Right lung (tissue), 10 donors: ENCODE data around the gene HSFX2. TPM values are rescaled to one million over a fixed set of nuclear protein-coding genes. Genes with fewer than 3 reads are reported as not detected.
"Not testable (repeated sequence)": the region's sequence is repeated elsewhere in the genome, so short reads cannot be mapped to it uniquely, and the experiment has no call there.

Experiments used
- DNase-seq, 2 donors: peaks; one replicate each; pipeline ENCODE4 v3.0.0-alpha.2; 2013
- long read RNA-seq, 8 donors: transcript quantifications; one replicate each; lab custom pipeline, GENCODE V29; 2026
- polyA plus RNA-seq, 5 donors: library from polyadenylated mRNA; unstranded; fragments of 120-200 nt; gene quantifications; one replicate each; pipeline versions ENCODE4 v1.2.1 to v1.2.3, GENCODE V29; 2013; ENCODE audit warnings: inconsistent platforms in 1 of 5, low replicate concordance in 1 of 5; ENCODE audit not compliant: insufficient read length in 5 of 5, insufficient read depth in 1 of 5

Gene HSFX2, protein sequence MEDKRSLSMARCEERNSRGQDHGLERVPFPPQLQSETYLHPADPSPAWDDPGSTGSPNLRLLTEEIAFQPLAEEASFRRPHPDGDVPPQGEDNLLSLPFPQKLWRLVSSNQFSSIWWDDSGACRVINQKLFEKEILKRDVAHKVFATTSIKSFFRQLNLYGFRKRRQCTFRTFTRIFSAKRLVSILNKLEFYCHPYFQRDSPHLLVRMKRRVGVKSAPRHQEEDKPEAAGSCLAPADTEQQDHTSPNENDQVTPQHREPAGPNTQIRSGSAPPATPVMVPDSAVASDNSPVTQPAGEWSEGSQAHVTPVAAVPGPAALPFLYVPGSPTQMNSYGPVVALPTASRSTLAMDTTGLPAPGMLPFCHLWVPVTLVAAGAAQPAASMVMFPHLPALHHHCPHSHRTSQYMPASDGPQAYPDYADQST
- polyA plus RNA-seq, result 1 to 10 TPM in 1 of 5 donors, under 1 TPM in 1, not detected in 3; 0.80 to 1.1 TPM
- long read RNA-seq, donor 1, result 0 reads
- long read RNA-seq, donor 2, result 0 reads
- long read RNA-seq, donor 3, result 0 reads
- long read RNA-seq, donor 4, result 0 reads
- long read RNA-seq, donor 5, result 0 reads
- long read RNA-seq, donor 6, result 0 reads
- long read RNA-seq, donor 7, partial matches to known transcripts, result 0 of 1 reads
- long read RNA-seq, donor 7, other reads (novel, unspliced or antisense), result 0 of 1 reads
- long read RNA-seq, donor 8, result 0 reads

DNA sequence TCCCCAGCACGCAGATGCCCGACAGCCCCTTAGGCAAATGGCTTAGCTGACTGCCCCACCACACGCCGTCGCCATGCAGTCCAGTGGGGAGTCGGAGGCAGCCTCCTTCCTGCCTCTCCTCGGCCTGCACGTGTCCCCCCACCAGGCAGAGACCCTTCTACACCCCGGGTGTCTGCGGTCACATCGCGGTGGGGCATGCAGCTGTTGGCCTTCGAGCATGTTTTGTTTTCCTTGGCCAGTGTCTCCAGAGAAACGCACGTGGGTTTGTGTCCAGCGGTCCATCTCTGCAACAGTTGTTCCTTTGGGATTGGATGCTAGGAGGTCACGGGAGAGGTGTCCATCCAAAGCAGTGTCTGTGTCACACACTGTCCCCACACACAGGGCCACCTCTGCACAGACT lies at the start of gene HSFX2:
Gene HSFX2 (minus strand): TSS at position 101 of the 400 bp plus-strand sequence. CDS start 614 bp downstream, outside the sequence.
- DNase-seq, result not testable (repeated sequence)

DNA sequence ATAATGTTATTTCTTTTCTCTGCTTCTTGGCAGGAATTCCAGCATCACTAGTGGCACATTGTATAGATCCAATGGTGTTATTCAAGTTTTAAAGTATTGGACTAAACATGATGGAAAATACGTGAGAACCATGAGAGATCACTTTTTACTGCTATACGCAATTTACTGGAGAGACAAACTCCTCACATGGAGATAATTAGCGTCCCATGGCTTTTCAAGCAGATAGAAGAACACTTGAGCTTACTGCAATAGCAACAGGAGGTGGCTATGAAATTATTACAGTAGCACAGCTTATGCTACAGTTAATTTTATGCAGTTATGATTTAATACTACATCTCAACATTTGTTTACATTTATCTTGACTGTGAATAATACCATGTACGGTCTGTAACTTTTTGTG lies 48.4 kb upstream of the HSFX2 start:
- no peak for DNase-seq

DNA sequence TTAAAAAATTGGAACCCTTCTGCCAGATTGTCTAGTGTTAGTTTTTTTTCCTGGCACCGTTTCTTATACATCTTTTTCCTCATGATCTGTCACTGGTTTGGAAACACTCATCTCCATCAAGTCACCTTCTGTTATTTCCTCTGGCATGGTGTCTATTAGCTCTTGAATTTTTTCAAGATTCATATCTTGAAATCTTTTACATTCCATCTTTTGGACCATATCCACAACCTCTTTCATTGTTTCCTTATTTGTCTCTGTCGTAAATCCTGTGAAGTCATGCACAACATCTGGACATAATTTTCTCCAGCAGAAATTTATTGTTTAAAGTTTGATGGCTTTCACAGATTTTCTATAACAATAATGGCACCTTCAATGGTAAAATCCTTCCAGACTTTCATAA lies 46.7 kb upstream of the HSFX2 start:
- no peak for DNase-seq

DNA sequence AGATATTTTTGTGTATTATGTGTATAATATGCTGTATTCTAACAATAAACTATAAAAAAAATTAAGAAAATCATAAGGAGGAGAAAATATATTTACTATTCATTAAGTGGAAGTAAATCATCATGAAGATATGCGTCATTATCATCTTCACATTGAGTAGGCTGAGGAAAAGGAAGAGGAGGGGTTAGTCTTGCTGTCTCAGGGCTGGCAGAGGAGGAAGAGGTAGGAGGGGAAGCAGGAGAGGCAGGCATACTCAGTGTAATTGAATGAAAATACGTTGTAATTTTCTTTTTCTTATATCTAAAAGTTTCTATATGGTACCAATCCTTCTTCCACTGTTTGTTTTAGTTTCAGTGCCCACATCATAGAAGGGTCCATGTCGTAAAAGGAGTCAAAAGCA lies 46.3 kb upstream of the HSFX2 start:
- no peak for DNase-seq

DNA sequence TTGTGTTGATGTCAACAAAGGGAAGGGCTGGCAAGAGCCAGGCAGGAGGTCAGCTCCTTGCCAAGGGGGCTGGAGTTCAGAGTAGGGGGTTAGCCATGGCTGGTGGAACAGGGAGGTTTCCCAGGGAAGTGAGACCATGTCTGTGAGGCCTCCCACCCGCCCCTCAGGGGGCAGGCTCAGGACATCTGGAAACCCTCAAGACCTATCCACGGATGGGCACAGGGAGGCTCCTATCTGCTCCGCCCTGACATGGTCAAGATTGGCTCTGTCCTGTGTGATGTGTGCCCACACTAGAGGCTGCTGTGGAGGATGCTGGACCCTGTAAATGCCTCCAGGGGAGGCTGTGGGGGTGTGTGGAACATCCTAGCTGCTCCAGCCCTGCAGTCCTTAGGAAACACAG lies 44.5 kb upstream of the HSFX2 start:
- DNase-seq, result no peak

DNA sequence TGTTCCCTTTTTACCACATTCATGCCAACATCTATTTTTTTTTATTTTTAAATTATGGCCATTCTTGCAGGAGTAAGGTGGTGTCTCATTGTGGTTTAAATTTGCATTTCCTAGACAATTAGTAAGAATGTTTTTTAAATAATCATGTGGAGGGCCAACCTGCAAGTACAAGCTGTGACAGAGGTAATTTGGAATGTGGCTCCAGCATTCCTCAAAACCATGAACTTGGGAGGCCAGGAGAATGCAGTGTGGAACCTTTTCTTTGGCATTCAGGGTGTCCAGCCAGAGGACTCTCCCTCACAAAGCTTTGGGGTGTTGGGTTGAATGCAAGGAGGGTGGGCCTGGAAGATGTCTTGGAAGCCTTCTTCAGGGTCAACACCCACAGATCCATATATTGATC lies 43.7 kb upstream of the HSFX2 start:
- DNase-seq, result no peak

DNA sequence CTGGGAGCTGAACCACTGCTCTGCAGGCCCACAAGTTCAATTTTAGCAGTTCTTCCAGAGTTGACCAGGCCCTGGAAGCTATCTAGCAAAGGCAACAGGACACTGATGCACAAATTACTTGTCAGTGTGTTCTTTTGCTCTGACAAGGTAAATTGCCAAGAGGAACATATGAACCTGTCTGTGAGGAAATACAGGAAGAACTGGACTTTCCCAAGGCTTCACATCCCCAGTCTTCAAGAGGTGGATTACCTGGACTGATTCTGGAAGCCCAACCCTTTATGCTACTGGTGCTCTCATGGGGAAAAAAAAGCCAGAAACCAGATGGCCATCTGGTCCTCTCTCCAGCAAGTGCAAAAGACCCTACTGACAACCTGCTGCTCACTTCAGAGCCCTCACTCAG lies 38.4 kb upstream of the HSFX2 start:
- no peak for DNase-seq

DNA sequence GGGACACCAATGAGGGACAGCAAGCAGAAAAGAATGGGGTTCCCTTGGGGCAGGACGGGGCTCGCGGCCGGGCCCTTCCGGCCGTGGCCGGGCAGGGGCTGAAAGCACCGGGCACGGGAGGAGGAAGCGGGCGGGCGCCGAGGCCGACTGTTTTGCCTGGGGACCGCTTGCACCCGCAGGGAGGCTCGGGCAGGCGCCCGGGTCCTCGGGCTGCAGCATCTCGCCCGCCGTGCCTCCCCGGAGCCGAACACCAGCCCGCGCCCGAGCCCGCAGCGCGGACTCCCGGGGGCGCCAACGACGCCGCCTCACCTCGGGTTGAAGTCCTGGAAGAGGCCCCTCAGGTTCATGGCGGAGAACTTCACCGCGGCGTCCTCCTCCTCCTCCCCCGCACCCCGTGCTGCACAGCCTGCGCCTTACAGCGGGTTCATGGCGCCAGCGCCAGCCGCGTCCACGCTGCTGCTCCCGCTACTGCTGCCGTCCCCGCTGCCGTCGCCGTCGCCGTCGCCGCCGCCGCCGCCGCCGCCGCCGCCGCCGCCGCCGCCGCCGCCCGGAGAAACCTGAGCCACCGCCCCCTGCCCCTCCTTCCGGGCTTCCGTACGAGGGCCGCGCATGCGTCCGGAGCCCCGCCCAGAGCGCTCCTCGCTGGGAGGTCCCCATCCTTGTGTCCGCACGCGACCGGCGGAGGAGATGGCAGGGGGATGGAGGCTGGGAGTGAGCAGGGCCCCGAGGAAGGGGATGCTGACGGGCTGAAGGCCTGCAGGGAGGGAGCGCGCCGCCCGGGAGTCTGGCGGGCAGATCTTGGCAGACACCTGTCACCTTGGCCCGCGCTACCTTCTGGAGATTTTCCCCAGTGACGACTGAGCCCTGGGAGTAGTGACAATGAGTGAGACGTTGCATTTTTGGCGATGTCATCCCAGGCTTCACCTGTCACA lies 36.4 kb upstream of the HSFX2 start, which contains the start of gene TMEM185A:
Gene TMEM185A (minus strand): TSS at position 559 of the 932 bp plus-strand sequence. CDS start 212 bp downstream, at position 347.
- peak; percentile 37 to 39 for DNase-seq

DNA sequence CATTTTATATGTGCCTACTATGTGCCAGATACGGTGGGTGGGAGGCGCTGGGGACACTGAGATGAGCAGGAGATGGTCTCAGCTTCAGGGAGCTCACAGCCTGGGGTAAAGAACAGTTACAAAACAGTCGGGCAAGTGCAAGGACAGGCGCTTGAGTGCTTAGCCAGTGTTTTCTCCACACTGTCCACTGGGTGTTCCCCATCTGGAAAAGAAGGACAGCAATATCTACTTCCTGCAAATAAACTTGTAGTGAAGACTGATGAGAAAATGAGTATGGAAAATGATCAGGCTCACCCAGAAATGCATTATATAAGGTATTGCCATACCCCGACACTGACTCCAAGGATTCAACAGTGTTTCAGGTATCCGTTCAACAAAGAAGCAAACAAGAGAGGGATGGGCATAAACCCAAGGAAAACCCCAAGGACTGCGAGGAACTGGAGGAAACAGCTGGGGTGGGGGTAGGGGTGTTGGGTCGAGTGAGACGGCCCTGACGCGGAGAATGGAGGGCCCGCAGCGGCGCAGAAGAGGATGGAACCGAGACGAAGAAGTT lies 35.6 kb upstream of the HSFX2 start:
- peak in 1 of 2 donors; percentile 10 for DNase-seq

DNA sequence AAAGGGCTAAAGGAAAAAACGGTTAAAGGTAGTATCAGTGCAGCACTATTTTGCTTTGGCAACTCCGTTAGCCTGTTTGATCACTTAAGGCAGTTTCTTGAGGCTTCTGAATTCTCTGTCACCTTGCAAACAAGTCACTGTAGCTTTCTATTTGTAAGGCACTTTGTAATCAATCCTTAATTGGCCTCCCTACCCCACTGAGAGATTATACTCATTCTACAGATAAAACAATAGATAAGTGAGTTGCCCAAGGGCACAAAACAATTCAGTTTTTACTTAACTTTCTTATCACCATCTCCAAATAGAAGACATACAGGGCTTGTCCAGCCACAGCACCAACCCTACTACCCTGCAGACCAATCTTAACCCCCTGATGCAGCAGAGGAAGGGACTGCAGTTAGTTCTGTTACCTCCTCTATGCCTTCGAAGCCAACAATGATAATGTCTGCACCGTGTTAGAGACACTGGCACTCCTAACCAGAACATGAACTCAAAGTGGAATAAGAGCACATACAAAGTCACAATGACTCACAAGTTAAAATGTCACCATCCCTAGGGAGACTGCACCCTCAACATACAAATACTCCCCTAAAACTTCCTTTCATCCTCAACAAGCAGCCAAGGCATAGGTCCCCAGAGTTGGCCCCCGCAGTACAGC lies 34.7 kb upstream of the HSFX2 start:
- DNase-seq, result no peak

DNA sequence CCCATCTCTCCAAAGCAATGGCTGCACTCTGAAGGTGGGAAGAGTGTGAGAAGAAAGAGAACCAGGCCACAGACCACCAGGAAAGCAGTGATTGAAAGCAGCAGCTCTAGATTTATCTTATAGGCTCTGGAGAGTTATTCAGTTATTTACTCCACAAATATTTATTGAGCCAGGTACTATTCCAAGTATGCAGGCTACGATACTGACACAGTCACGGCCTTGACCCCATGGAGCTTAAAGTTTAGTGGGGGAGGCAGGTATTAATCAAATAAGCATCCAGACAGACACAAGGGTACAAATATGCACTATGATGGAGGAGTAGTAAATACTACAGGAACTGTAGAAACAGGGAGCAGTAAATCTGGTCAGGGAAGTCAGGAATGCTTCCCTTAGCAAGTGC lies 33.7 kb upstream of the HSFX2 start:
- no peak for DNase-seq

DNA sequence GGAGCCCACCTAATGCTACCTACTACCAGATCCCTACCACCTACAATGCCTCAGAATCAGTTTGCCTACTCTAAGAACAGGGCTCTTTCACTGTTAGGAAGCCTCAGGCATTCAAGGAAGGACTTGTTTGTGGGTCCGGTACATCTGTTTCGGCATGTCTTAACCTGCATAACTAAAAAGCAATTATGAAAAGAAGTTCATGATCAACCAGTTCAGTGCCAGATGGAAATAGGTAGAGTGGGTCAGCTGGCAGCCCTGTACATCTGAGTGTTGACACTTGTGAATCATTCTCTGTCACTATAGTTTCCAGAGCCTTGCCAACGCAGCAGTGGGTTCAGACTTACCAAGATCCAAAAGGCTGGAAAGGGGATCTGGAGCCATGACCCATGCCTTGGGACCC lies 33.2 kb upstream of the HSFX2 start:
- no peak for DNase-seq

DNA sequence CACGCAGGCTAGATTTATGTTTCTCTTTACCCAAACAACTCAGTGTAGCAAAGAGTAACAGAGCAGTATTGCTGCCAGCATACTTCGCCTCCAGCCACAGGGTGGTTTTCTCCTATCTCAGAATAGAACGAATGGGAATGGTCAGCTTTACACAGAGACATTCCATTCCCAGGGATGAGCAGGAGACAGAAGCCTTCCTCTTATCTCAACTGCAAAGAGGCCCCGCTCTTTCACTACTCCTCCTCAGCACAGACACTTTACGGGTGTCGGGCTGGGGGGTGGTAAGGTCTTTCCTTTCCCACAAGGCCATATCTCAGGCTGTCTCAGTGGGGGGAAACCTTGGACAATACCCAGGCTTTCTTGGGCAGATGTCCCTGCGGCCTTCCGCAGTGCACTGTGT lies 31.7 kb upstream of the HSFX2 start:
- DNase-seq, result not testable (repeated sequence)

DNA sequence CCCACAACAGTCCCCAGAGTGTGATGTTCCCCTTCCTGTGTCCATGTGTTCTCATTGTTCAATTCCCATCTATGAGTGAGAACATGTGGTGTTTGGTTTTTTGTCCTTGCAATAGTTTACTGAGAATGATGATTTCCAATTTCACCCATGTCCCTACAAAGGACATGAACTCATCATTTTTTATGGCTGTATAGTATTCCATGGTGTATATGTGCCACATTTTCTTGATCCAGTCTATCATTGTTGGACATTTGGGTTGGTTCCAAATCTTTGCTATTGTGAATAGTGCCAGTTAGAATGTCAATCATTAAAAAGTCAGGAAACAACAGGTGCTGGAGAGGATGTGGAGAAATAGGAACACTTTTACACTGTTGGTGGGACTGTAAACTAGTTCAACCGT lies 24.5 kb upstream of the HSFX2 start:
- DNase-seq, result not testable (repeated sequence)

DNA sequence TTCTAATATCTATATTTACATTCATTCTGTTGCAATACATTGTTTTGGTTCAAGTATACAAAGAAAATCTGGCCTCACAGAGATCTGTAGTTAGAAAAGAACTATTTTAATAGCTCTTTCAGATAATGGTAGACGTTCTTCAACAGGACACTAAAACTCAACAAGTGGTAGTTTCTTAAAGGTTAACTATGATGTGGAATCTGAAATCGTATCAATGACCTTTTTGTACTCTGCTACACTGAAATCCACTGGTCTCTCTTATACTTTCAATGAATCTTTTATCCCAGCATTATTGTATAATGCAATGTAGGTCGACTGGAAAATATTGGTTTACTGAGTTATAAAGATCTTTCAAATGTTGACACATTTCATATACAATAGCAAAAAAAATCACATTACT lies 23.8 kb upstream of the HSFX2 start:
- DNase-seq, result no peak

DNA sequence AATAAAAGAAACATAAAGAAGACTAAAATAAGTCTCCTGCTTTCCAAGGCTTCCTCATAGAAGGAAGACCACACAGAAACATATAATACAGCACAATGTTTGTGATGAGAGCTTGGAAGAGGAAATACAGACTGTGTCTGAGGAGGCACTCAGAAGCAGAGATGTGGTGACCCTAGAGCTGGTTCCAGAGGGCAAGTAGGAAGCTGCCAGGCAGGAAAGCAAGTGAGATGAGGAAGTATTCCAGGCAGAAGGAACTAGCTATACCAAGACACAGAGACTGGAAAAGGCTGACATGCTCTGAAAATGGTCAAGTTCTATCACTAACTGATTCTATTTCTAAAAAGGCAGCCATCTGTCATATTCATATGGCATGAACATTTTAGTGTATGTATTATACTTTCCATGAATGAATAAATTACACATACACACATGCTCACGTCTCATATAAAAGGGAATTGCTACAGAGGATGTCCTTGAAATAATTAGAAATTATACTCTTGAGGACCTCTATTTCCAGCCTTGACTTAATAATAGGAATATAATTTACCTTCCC lies 16.6 kb upstream of the HSFX2 start:
- no peak for DNase-seq

DNA sequence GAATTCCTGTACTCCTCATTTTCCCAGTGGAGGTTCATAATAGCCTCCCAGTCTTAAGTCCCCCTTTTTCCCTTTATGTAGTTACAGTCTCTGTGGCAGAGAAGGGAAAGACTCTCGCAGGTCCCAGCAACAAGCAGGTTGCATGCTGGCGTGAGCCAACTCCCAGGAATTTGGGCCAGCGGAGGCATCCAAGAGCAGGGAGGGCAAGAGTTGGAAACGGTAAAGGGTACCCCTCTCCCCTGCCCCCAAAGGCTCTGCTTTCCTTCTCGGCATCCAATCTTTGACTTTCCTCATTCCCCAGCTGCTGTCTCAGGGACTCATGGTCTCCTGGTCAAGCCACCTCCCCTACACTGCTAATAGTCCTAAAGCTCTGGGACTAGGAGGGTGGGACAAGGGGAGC lies 15.4 kb upstream of the HSFX2 start:
- no peak for DNase-seq

DNA sequence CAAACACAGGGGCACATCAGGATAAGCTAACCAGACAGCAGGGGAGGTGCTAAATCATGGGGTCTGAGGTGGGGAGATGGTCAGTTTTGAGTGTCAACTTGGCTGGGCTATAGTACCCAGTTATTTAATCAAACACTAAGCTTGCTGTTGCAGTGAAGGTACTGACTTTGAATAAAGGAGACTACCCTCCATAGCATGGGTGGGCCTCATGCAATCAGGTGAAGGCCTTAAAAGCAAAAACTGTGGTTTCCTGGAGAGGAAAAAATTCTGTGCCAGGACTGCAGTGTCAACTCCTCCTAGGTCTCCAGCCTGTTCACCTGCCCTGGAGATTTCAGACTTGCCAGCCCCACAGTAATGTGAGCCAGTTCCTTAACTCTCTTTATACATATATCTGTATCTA lies 12.6 kb upstream of the HSFX2 start:
- DNase-seq, result no peak

DNA sequence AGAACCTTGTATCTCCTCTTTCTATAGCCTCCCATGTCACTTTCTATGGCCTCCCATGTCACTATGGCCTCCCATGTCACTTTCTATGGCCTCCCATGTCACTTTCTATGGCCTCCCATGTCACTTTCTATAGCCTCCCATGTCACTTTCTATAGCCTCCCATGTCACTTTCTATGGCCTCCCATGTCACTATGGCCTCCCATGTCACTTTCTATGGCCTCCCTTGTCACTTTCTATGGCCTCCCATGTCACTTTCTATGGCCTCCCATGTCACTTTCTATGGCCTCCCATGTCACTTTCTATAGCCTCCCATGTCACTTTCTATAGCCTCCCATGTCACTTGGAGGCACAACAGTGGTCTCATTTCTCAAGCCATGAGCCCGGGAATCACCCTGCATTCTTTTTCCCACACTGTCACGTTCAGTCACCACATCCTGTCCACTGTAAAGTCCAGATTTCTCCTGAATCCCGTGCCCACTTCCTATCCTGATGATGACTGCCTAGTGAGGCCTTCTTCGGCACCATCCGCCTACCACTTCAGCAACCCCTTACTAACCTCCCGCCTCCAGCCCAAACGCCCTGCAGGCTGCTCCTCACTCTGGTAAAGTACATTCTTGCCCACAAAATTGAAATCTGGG lies 10.3 kb upstream of the HSFX2 start:
- DNase-seq, result not testable (repeated sequence)

DNA sequence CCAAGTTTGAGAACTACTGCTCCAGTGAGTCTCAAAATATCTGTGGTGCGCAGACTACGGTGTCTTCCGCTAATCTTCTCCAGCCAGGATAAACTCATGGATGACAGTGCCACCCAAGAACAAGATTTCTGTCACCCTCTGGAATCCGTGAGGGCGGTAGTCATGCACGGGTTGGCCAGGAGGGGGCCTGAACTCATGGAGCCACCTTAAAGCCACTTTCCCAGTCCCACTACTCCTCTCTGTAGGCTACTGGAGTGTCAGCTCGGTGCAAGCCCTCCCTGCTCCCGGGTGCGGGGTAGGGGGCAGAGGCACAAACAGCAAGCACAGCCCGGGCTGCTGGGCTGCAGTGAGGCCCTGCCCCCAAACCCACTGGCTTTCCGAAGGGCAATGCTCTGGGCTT lies 3.5 kb upstream of the HSFX2 start:
- DNase-seq, result not testable (repeated sequence)
